ENCODE results near the gene CRP. TPM values are rescaled to one million over a fixed set of nuclear protein-coding genes. Genes with fewer than 3 reads are reported as not detected.

The CRP gene
- total RNA-seq, 1 experiment from 2014 or later: 0.90 TPM

DNA sequence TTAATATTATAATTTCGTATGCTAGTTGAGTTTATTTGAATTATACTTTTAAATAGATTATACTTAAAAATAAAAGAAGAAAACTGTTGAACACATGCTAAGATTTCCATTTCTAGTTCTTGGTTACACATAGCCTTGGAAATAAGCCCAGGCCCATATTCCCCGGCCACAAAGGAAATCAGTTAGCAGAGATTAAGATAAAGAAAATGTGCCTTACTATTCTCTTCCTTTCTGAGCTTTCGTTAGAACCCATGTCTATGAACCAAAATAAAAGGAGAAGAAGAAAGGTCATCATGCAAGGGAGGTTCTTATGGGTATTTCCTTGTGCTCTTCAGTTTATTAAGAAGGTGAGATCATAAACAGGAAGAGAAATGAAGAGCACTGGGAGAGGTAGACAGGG, 32.3 kb upstream of the CRP start:
- DNase-seq (ENCODE audit: low read depth, low spot score) (no peak), ATAC-seq (no peak)
- Histone ChIP-seq H3K36me3 (ENCODE audit: control insufficient read depth, insufficient read depth, low read length) (no peaks in the 10 kb centered on the region), H3K27me3 (ENCODE audit: control insufficient read depth, insufficient read depth, low read length) (no peaks in the 10 kb centered on the region), H3K4me3 (ENCODE audit: low read depth in 2 of 2, low read length in 2 of 2) (no peak overlapping the region), H3K27ac (ENCODE audit: low read length) (no peak overlapping the region), H3K9me3 (ENCODE audit: control insufficient read depth, insufficient read depth, low read depth, low read length) (no peaks in the 10 kb centered on the region), H3K4me1 (ENCODE audit: control insufficient read depth, insufficient read depth, low read length) (no peaks in the 10 kb centered on the region)
- ChIA-PET CTCF (no interaction called here), POLR2A (no interaction called here)
- intact Hi-C loops (cut with micrococcal nuclease; ENCODE audit: unreplicated experiment): no loop called here
- in situ Hi-C loops (cut with HindIII; ENCODE audit: low pct_unique_long_range_greater_than_20kb, low sequenced_read_pairs): no loop called here
- TF ChIP-seq, protein P1, sequence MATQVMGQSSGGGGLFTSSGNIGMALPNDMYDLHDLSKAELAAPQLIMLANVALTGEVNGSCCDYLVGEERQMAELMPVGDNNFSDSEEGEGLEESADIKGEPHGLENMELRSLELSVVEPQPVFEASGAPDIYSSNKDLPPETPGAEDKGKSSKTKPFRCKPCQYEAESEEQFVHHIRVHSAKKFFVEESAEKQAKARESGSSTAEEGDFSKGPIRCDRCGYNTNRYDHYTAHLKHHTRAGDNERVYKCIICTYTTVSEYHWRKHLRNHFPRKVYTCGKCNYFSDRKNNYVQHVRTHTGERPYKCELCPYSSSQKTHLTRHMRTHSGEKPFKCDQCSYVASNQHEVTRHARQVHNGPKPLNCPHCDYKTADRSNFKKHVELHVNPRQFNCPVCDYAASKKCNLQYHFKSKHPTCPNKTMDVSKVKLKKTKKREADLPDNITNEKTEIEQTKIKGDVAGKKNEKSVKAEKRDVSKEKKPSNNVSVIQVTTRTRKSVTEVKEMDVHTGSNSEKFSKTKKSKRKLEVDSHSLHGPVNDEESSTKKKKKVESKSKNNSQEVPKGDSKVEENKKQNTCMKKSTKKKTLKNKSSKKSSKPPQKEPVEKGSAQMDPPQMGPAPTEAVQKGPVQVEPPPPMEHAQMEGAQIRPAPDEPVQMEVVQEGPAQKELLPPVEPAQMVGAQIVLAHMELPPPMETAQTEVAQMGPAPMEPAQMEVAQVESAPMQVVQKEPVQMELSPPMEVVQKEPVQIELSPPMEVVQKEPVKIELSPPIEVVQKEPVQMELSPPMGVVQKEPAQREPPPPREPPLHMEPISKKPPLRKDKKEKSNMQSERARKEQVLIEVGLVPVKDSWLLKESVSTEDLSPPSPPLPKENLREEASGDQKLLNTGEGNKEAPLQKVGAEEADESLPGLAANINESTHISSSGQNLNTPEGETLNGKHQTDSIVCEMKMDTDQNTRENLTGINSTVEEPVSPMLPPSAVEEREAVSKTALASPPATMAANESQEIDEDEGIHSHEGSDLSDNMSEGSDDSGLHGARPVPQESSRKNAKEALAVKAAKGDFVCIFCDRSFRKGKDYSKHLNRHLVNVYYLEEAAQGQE (IDR thresholded peaks at IDR 0.05; ENCODE audit: insufficient read depth in 1 of 2, low read depth in 2 of 2, low read length in 1 of 2): no peak
- TF ChIP-seq, protein P2, sequence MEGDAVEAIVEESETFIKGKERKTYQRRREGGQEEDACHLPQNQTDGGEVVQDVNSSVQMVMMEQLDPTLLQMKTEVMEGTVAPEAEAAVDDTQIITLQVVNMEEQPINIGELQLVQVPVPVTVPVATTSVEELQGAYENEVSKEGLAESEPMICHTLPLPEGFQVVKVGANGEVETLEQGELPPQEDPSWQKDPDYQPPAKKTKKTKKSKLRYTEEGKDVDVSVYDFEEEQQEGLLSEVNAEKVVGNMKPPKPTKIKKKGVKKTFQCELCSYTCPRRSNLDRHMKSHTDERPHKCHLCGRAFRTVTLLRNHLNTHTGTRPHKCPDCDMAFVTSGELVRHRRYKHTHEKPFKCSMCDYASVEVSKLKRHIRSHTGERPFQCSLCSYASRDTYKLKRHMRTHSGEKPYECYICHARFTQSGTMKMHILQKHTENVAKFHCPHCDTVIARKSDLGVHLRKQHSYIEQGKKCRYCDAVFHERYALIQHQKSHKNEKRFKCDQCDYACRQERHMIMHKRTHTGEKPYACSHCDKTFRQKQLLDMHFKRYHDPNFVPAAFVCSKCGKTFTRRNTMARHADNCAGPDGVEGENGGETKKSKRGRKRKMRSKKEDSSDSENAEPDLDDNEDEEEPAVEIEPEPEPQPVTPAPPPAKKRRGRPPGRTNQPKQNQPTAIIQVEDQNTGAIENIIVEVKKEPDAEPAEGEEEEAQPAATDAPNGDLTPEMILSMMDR (IDR thresholded peaks at IDR 0.05): no peak
- no peak for TF ChIP-seq TCF7L2 (IDR thresholded peaks at IDR 0.05; ENCODE audit: low read depth, low read length)
- no peak for TF ChIP-seq SIN3A (IDR thresholded peaks at IDR 0.05; ENCODE audit: borderline replicate concordance, insufficient read depth, low read depth, low read length)
- no peak for TF ChIP-seq POLR2AphosphoS5 (IDR thresholded peaks at IDR 0.05; ENCODE audit: low read depth, low read length)
- no TSS peak for BruUV-seq (replicated peaks)

DNA sequence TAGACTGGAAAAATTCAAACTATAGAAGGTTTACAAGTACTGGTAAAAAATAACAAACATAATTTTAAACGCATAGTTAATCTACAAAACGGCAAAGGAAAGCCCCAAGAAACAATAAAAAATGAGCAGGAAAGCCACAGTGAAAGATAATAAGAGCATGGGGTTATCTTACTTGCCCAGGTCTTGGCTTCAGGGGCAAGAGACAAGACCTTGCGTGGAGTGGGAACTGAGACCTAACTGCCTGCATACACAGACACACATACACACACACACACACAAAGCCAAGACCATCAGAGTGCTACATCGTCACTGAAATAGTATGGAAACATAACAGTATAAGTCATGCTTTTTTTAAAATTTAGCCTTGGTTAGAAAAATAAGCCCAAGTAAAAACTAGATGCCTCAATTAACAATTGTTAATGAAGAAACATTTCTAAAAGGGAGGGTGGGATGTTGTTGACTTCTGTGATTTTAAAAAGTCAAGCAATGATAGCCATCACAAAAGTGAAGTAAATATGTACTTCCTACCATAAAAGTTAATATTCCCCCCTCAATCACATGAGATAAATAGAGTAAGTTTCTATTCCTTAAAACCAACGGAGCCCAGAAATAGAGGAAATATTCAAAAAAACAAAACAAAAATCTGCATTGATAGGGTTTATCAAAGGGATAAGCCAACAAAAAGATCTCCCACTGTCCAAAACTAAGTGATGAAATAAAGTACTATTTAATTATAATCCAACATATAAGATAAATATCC, 29.4 kb upstream of the CRP start:
- no peaks in the 10 kb centered on the region for H3K36me3 ChIP-seq (ENCODE audit: control insufficient read depth, insufficient read depth, low read length)
- in situ Hi-C loops (cut with HindIII; ENCODE audit: low pct_unique_long_range_greater_than_20kb, low sequenced_read_pairs) (no loop called here), intact Hi-C loops (cut with micrococcal nuclease; ENCODE audit: unreplicated experiment) (no loop called here)
- no peaks in the 10 kb centered on the region for H3K27me3 ChIP-seq (ENCODE audit: control insufficient read depth, insufficient read depth, low read length)
- no peaks in the 10 kb centered on the region for H3K9me3 ChIP-seq (ENCODE audit: control insufficient read depth, insufficient read depth, low read depth, low read length)
- H3K27ac ChIP-seq (ENCODE audit: low read length): no peak overlapping the region
- TF ChIP-seq SIN3A (IDR thresholded peaks at IDR 0.05; ENCODE audit: borderline replicate concordance, insufficient read depth, low read depth, low read length): no peak
- TF ChIP-seq, protein P1 (IDR thresholded peaks at IDR 0.05; ENCODE audit: insufficient read depth in 1 of 2, low read depth in 2 of 2, low read length in 1 of 2): no peak
- TF ChIP-seq, protein P2 (IDR thresholded peaks at IDR 0.05): no peak
- no peak for TF ChIP-seq POLR2AphosphoS5 (IDR thresholded peaks at IDR 0.05; ENCODE audit: low read depth, low read length)
- TF ChIP-seq TCF7L2 (IDR thresholded peaks at IDR 0.05; ENCODE audit: low read depth, low read length): no peak
- POLR2A ChIA-PET: no interaction called here
- DNase-seq (ENCODE audit: low read depth, low spot score): no peak
- H3K4me3 ChIP-seq (ENCODE audit: low read depth in 2 of 2, low read length in 2 of 2): no peak overlapping the region
- CTCF ChIA-PET: no interaction called here
- no peaks in the 10 kb centered on the region for H3K4me1 ChIP-seq (ENCODE audit: control insufficient read depth, insufficient read depth, low read length)
- no peak for ATAC-seq
- no TSS peak for BruUV-seq (replicated peaks)

Measured in Panc1 (cell line).